Measurements from ENCODE around the gene HMOX2. TPM values are rescaled to one million over a fixed set of nuclear protein-coding genes. Genes with fewer than 3 reads are reported as not detected.

Gene HMOX2
- total and polyA plus RNA-seq, 2 donors (not counting 3 experiments of a cell fraction or from before 2014, with no cell fraction given): 80.7 to 86.3 TPM

GRCh38 chr16:4520913-4521312, 44.7 kb downstream of the HMOX2 start:
- no peaks in the 10 kb centered on the region for H4K20me1 ChIP-seq (replicated peaks; ENCODE audit: control insufficient read depth, extremely low read depth, insufficient read depth, low read length)
- H3K4me1 ChIP-seq (ENCODE audit: control insufficient read depth, extremely low read depth, insufficient read depth, low read length): peaks cover 5% of the 10 kb centered on the region
- no peak overlapping the region for H3K4me2 ChIP-seq (ENCODE audit: insufficient read depth, low read length)
- peaks cover 0 to 4% of the 10 kb centered on the region in 2 experiments for H3K36me3 ChIP-seq (ENCODE audit: control insufficient read depth in 2 of 2, extremely low read depth in 1 of 2, insufficient read depth in 2 of 2, low read length in 2 of 2)
- dilution Hi-C loops (cut with MboI; ENCODE audit: extremely low pct_ligation_motif_present, low sequenced_read_pairs): no loop called here
- TF ChIP-seq GATA2 (IDR thresholded peaks at IDR 0.05; ENCODE audit: insufficient read depth, insufficient read length, low read depth, low read length) (no peak), POLR2A (IDR thresholded peaks at IDR 0.05; ENCODE audit: low read depth, low read length) (no peak), CTCF (IDR thresholded peaks at IDR 0.05; ENCODE audit: extremely low read depth in 1 of 2, insufficient read depth in 1 of 2, low read depth in 1 of 2, low read length in 2 of 2) (no peak), MYC (IDR thresholded peaks at IDR 0.05; ENCODE audit: low read depth, low read length) (no peak), JUN (IDR thresholded peaks at IDR 0.05; ENCODE audit: borderline replicate concordance, insufficient read depth, insufficient read length, low read depth) (no peak), POLR2AphosphoS5 (IDR thresholded peaks at IDR 0.05; ENCODE audit: insufficient read depth, low read depth, low read length) (no peak), FOS (IDR thresholded peaks at IDR 0.05; ENCODE audit: borderline replicate concordance, insufficient read depth, low read length) (no peak), MAX (IDR thresholded peaks at IDR 0.05; ENCODE audit: insufficient read depth, insufficient read length) (no peak), EZH2 (IDR thresholded peaks at IDR 0.05; ENCODE audit: borderline replicate concordance, low read depth, low read length, severe bottlenecking) (no peak)
- POLR2A ChIA-PET: no interaction called here
- H3K27me3 ChIP-seq (ENCODE audit: control insufficient read depth in 2 of 2, insufficient read depth in 2 of 2, low read length in 2 of 2): no peaks in the 10 kb centered on the region
- no peaks in the 10 kb centered on the region for H3K9me1 ChIP-seq (replicated peaks; ENCODE audit: control insufficient read depth, extremely low read depth, insufficient read depth, low read length)
- no peak overlapping the region for H3K9ac ChIP-seq (replicated peaks; ENCODE audit: extremely low read depth, insufficient read depth, low read length)
- no peak overlapping the region for H2AFZ ChIP-seq (ENCODE audit: low read depth, low read length)
- H3K27ac ChIP-seq (ENCODE audit: insufficient read depth, low read depth, low read length): no peak overlapping the region
- BruUV-seq (replicated peaks): no TSS peak
- DNase-seq (ENCODE audit: low read depth, low spot score) (no peak), FAIRE-seq (no peak)
- H3K79me2 ChIP-seq (ENCODE audit: control insufficient read depth, insufficient read depth, low read length): no peaks in the 10 kb centered on the region
- intact Hi-C loops (cut with micrococcal nuclease): no loop called here
- H3K4me3 ChIP-seq (replicated peaks in 1 of 3; ENCODE audit: insufficient read depth in 1 of 3, low read depth in 1 of 3, low read length in 3 of 3): no peak overlapping the region
- H3K9me3 ChIP-seq (replicated peaks; ENCODE audit: control insufficient read depth, insufficient read depth, low read length): no peaks in the 10 kb centered on the region
- CTCF ChIA-PET: interaction anchor here (1.0 to 1.3 kb wide), 2 partner anchors 28 to 65 kb away, joined by 3 to 5 read pairs; no protein-coding TSS in a partner anchor

Measured in endothelial cell of umbilical vein (primary cell).